ENCODE results near the gene ZNF33B.
"Not testable (repeated sequence)": the region's sequence is repeated elsewhere in the genome, so short reads cannot be mapped to it uniquely, and the experiment has no call there.

The ZNF33B gene

GRCh38 chr10:42609872-42610271 lies 28.5 kb downstream of the ZNF33B start:
- no peak for FAIRE-seq

GRCh38 chr10:42598249-42598873 lies 40.0 kb downstream of the ZNF33B start:
- no peak for FAIRE-seq

GRCh38 chr10:42596196-42596595 lies 42.2 kb downstream of the ZNF33B start:
- FAIRE-seq = no peak

- FAIRE-seq = no peak
Measured at GRCh38 chr10:42594246-42594650, 44.1 kb downstream of the ZNF33B start.

GRCh38 chr10:42593284-42593683 lies 45.1 kb downstream of the ZNF33B start:
- FAIRE-seq = no peak

- no peak for FAIRE-seq
Measured at GRCh38 chr10:42583828-42584227, 54.5 kb downstream of the ZNF33B start.

GRCh38 chr10:42578019-42578418 lies 60.4 kb downstream of the ZNF33B start:
- FAIRE-seq = no peak

- FAIRE-seq = no peak
Measured at GRCh38 chr10:42576338-42576737, 62.0 kb downstream of the ZNF33B start.

- FAIRE-seq = no peak
Measured at GRCh38 chr10:42574336-42574735, 64.0 kb downstream of the ZNF33B start.

- no peak for FAIRE-seq
Measured at GRCh38 chr10:42556931-42557330, 81.4 kb downstream of the ZNF33B start.

- FAIRE-seq = not testable (repeated sequence)
Measured at GRCh38 chr10:42553576-42553975, 84.8 kb downstream of the ZNF33B start.

GRCh38 chr10:42553064-42553407 lies 85.3 kb downstream of the ZNF33B start:
- FAIRE-seq = no peak

- peak; percentile 94 for FAIRE-seq
Measured at GRCh38 chr10:42552188-42553063, 85.9 kb downstream of the ZNF33B start.

GRCh38 chr10:42551582-42552187 lies 86.7 kb downstream of the ZNF33B start:
- FAIRE-seq = no peak

GRCh38 chr10:42549851-42550250 lies 88.5 kb downstream of the ZNF33B start:
- no peak for FAIRE-seq

- no peak for FAIRE-seq
Measured at GRCh38 chr10:42548254-42548653, 90.1 kb downstream of the ZNF33B start.

GRCh38 chr10:42544945-42545344 lies 93.4 kb downstream of the ZNF33B start:
- FAIRE-seq = no peak

- no peak for FAIRE-seq
Measured at GRCh38 chr10:42543840-42544372, 94.5 kb downstream of the ZNF33B start.
